Dermis microvascular lymphatic vessel endothelial cell (primary cell): ENCODE measurements around the gene ENC1. TPM values are rescaled to one million over a fixed set of nuclear protein-coding genes. Genes with fewer than 3 reads are reported as not detected.

ENCODE experiments used
- DNase-seq, 2 donors: peaks; one replicate each; pipeline versions ENCODE4 v3.0.0 to v3.0.0-alpha.2; 2010; ENCODE audit warnings: low read depth in 2 of 2
- total RNA-seq: library from RNA; depleted of rRNA; stranded (reverse); fragments of >200 nt; gene quantifications from 2 replicates; pipeline ENCODE4 v1.2.1, GENCODE V29; 2014

Gene ENC1
- total RNA-seq, 1 donor from 2014 or later: 38.4 TPM

DNA sequence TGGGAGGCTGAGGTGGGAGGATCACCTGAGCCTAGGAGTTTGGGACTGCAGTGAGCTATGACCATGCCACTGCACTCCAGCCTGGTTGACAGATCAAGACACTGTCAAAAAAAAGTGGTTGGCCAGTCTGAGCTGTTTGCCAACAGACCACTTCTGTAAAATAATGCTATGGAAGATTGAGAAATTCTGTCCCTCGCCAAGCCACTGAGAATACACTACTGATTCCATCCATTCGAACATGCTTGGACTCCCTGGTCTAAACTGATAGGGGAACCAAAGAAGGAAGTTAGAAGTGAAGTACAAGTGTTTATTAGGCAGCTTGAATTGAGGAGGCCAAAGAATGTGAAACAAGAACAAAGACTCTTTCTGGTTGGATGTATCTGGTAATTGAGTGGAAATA is 27.2 kb downstream of the ENC1 start:
- DNase-seq: no peak

DNA sequence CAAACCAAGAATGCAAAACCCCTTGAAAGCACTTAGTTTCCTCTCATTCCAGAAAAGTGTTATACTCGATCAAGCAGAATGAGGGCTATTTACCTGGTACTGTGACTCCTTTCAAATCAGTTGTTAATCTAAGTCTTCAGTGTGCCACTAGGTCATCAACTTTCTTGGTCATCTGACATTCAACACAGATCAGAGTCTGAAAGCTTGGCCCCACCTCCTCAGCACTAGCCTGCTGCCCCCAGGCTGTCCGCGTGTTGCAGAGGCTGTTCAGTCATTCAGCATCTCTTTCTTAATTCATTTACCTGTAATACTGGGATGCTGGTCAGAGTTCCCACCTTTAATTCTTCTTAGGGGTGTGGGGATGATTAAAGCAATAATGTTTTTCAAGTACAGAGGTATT is 28.5 kb downstream of the ENC1 start:
- DNase-seq: no peak

- DNase-seq: no peak
These were observed 31.6 kb downstream of the ENC1 start for GRCh38 chr5:74608736-74609601.

GRCh38 chr5:74605759-74606158 is 34.8 kb downstream of the ENC1 start:
- DNase-seq: no peak

- no peak for DNase-seq
These were observed 37.2 kb downstream of the ENC1 start for GRCh38 chr5:74603376-74603775.

GRCh38 chr5:74599148-74599547 is 41.4 kb downstream of the ENC1 start:
- DNase-seq: no peak

GRCh38 chr5:74598731-74599130 is 41.8 kb downstream of the ENC1 start:
- DNase-seq: no peak

DNA sequence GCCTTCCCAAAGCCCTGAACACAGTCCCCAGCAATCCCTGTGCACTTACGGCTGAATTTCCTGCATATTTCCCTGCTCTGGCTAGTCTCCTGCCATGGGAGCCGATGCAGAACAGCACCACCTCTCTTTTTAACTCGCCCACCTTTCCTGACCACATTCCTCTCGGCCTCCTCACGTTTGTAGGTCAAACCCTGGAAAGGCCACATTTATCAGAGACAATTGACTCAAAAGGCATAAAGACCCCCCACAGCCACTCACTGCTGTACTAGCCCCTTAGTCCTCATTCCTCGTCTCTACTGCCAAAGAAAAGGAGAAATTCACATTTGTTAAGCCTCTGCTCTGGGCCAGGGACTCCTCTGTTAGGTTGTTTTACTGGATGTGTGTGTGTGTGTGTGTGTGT is 43.6 kb downstream of the ENC1 start:
- DNase-seq: no peak

- DNase-seq: peak in 1 of 2 donors; percentile 88
These were observed 45.2 kb downstream of the ENC1 start for GRCh38 chr5:74595143-74595925.

- DNase-seq: peak in 1 of 2 donors; percentile 72
These were observed 46.1 kb downstream of the ENC1 start for GRCh38 chr5:74594137-74595040.

DNA sequence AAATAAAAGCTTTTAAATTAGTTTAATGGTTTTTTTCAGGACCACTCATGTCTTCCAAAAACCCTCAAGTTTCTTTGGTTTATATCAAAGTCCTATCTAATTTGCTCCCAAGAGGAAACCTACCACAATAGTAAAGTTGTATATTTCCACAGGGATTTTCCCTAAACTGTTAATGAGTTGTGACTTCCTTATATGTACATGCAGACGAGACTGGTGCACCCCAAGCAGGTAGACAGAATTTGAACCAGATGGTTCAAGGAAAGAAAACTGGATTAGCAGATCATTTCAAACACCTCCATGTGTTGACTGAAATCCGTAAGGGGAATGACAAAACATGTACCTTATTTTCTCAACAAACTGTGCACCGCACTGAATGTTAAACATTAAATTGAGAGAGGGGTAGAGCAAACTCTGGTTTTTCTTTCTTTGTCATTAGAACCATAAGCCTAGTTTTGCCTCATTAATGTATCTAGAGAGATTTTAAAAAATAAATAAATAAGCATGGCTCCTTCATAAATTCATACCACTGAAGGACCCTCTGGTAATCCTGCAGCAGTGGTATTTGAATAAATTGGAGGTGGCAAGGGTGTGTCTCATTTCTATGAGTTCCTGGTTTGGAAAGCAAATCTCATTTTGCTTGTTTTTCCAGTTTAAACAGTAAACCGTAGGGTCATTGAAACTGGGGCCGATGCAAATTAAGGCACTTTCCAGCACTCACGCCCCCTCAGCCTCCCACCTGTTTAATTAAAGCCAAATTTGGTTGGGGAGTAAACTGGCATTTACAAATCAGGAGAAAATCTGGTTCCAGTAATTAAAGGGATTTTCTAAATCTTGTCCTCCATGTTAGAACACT is 51.1 kb downstream of the ENC1 start:
- DNase-seq: no peak

DNA sequence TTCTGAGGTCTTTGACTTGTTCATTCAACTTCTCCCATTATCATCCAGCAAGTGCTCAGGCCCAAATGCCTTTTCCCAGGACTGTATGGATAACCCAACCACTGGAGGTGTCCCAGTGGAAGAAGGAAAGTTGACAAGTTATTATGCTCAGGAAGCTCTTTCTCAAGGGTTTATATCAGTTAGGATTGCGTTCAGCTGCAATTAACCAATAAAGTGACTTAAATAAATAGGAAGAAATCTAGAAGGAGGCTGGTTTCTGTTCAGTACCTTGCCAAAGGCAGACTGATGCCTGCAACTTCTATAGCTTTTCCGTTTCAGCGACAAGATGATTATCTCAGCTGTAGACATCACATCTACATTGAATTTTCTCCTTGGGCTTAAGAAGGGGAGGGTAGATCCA is 52.1 kb downstream of the ENC1 start:
- DNase-seq: no peak

- DNase-seq: no peak
These were observed 52.6 kb downstream of the ENC1 start for GRCh38 chr5:74587890-74588289.

- DNase-seq: no peak
These were observed 53.2 kb downstream of the ENC1 start for GRCh38 chr5:74587300-74587699.

GRCh38 chr5:74586856-74587255 is 53.7 kb downstream of the ENC1 start:
- DNase-seq: peak in 1 of 2 donors; percentile 85

GRCh38 chr5:74582853-74583252 is 57.7 kb downstream of the ENC1 start:
- no peak for DNase-seq

DNA sequence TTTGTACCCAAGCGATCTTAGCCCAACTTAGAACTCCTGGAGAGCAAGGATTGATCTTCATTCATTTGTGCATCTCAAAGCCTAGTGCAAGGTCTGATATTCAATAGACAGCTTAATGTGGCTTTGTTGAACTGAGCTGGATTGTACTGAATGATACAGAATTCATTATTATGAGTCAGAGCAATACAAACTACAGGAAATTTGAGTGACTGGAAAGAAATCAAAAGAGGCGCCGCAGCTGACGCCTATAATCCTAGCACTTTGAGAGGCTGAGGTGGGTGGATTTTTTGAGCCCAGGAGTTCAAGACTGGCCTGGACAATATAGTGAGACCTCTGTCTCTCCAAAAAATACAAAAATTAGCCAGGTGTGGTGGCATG is 58.6 kb downstream of the ENC1 start:
- peak in 1 of 2 donors; percentile 68 for DNase-seq

- no peak for DNase-seq
These were observed 59.8 kb downstream of the ENC1 start for GRCh38 chr5:74580729-74581109.

GRCh38 chr5:74579215-74579614 is 61.3 kb downstream of the ENC1 start:
- DNase-seq: no peak

- no peak for DNase-seq
These were observed 62.0 kb downstream of the ENC1 start for GRCh38 chr5:74578356-74579044.
